ENCODE results near the gene NTHL1.

DNA sequence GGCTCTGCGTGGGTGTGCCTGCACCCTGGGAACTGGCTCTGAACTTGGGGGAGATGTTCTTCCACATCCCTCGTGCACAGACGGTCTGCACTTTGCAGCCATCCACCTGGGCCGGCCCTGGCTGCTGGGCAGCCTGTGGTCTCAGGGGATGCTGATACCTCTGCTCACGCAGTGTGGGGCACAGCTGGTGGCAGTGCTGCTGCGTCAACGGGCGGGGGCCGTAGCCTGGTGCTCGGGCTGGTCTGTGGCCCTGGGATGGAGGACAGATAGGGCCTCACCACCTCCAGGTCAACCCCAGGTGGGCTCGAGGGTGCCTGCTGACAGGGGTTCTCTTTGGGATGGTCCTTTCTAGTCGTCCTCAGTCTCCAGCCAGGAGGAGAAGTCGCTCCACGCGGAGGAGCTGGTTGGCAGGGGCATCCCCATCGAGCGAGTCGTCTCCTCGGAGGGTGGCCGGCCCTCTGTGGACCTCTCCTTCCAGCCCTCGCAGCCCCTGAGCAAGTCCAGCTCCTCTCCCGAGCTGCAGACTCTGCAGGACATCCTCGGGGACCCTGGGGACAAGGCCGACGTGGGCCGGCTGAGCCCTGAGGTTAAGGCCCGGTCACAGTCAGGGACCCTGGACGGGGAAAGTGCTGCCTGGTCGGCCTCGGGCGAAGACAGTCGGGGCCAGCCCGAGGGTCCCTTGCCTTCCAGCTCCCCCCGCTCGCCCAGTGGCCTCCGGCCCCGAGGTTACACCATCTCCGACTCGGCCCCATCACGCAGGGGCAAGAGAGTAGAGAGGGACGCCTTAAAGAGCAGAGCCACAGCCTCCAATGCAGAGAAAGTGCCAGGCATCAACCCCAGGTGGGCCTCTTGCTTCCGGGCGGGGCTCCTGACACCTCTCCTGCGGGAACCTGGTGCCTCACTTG lies 36.5 kb upstream of the NTHL1 start:
- no peak for TF ChIP-seq EZH2 (IDR thresholded peaks at IDR 0.05; ENCODE audit: low read length, missing control alignments)
- no peak for TF ChIP-seq CTCF (conservative IDR thresholded peaks at IDR 0.05 in 1 of 2, IDR thresholded peaks at IDR 0.05 in 1 of 2; ENCODE audit: low read depth in 1 of 2, low read length in 2 of 2)
